Adipocyte (in vitro differentiated cells): ENCODE measurements around the gene TFDP3.

Experiments used
- DNase-seq: peaks from one replicate; pipeline ENCODE4 v3.0.0-alpha.2; 2015; ENCODE audit warnings: low read depth
- H3K27me3 ChIP-seq: replicated peaks from 2 replicates; pipeline ENCODE4 v1.7.0; 2013; ENCODE audit warnings: mild to moderate bottlenecking, low read length, moderate library complexity; ENCODE audit not compliant: control insufficient read depth, insufficient read depth
- H3K36me3 ChIP-seq: 2 replicates; pipeline ENCODE4 v1.7.0; 2013; ENCODE audit warnings: low read length, mild to moderate bottlenecking, moderate library complexity; ENCODE audit not compliant: control insufficient read depth, insufficient read depth, severe bottlenecking
- H3K4me1 ChIP-seq: 2 replicates; pipeline ENCODE4 v1.7.0; 2013; ENCODE audit warnings: mild to moderate bottlenecking, low read length, moderate library complexity; ENCODE audit not compliant: control insufficient read depth, insufficient read depth
- H3K4me3 ChIP-seq: 2 replicates; pipeline ENCODE4 v1.7.0; 2013; ENCODE audit warnings: mild to moderate bottlenecking, low read length, moderate library complexity
- H3K9ac ChIP-seq: 2 replicates; pipeline ENCODE4 v1.7.0; 2013; ENCODE audit warnings: mild to moderate bottlenecking, low read length, moderate library complexity
- H3K9me3 ChIP-seq: 2 replicates; pipeline ENCODE4 v1.7.0; 2013; ENCODE audit warnings: mild to moderate bottlenecking, low read length, moderate library complexity; ENCODE audit not compliant: control insufficient read depth

TFDP3 gene

DNA sequence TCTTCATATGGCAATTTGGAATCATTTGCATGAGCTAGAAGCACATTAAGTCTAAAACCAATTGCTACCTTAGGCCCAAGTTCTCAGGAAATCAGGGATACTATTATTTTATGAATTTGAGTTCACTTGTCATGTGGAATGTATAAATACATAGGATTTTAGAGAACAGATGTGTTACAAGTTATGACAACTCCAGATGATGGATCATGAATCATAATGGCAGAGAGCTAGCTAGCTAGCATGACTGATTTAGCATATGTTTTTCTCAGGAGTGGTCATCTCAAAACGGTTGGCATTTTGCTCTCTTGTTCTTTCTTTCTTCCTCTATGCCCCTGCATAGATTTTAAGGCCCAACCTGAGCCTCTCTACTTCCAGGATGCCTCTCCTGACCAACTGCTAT is 14.2 kb upstream of the TFDP3 start:
- peaks cover 20% of the 10 kb centered on the region for H3K27me3 ChIP-seq
- no peak for DNase-seq
- no peaks in the 10 kb centered on the region for H3K4me1 ChIP-seq
- peaks cover 3% of the 10 kb centered on the region for H3K9me3 ChIP-seq
- H3K36me3 ChIP-seq: no peaks in the 10 kb centered on the region
- no peak overlapping the region for H3K9ac ChIP-seq
- H3K4me3 ChIP-seq: no peak overlapping the region

DNA sequence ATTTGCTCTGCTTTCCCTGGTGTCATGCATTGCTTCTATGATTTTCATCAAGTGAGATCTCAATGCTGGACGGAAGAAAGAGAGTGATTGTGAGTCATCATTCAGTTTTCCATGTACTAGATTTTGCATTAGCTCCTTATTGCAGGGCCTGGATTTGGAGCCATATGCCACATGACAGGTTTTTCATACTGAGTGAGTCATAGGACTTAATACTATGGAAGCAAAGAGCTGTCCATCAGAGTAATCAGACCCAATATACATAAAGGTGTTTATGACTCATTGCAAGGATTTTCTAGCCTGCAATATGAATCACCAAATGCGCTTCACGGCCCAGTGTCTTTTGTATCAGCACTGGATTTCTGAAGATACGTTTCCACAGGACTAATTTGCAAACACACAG is 11.2 kb upstream of the TFDP3 start:
- Histone ChIP-seq H3K9me3 (peaks cover 3% of the 10 kb centered on the region), H3K27me3 (peaks cover 13% of the 10 kb centered on the region), H3K4me1 (no peaks in the 10 kb centered on the region), H3K36me3 (no peaks in the 10 kb centered on the region), H3K4me3 (no peak overlapping the region), H3K9ac (no peak overlapping the region)
- peak; percentile 1 for DNase-seq

DNA sequence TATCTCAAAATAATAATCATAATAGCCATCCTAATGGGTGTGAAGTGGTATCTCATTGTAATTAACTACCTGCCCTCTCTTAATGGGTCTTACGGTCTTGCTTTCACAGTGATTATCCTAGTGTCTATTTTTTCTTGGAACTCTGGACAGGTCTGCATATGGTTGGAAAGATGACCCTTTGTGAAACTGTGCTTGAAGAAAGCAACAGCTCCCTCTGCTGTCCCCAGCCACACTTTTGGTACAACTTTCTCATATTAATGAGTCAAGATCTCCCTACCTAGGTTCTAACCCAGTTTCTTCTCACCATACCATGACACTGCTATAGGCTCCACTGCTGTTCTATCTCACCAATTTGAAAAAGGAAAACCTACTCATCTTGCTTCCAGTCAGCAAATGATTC is 2.4 kb downstream of the TFDP3 start:
- H3K36me3 ChIP-seq: no peaks in the 10 kb centered on the region
- no peak overlapping the region for H3K4me3 ChIP-seq
- H3K9me3 ChIP-seq: no peaks in the 10 kb centered on the region
- peaks cover 18% of the 10 kb centered on the region for H3K4me1 ChIP-seq
- no peak overlapping the region for H3K9ac ChIP-seq
- DNase-seq: peak; percentile 53
- peaks cover 12% of the 10 kb centered on the region for H3K27me3 ChIP-seq

DNA sequence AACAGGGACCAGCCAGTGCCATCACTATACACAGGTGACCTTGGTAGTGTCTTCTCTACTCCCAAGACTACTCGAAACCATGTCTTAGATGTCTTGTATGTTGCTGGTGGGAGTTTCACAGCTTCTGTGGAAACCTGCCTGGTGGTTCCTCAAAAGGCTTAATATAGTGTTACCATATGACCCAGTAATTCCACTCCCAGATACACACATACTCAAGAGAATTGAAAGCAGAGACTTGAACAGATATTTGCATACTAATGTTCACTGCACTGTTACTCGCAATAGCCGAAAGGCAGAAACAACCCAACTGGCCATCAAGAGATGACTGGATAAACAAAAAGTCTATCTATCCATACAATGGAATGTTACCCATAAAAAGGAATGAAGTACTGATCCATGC is 3.1 kb downstream of the TFDP3 start:
- H3K4me1 ChIP-seq: peaks cover 14% of the 10 kb centered on the region
- no peak overlapping the region for H3K9ac ChIP-seq
- no peak for DNase-seq
- H3K9me3 ChIP-seq: no peaks in the 10 kb centered on the region
- H3K36me3 ChIP-seq: no peaks in the 10 kb centered on the region
- H3K4me3 ChIP-seq: no peak overlapping the region
- H3K27me3 ChIP-seq: peaks cover 7% of the 10 kb centered on the region

DNA sequence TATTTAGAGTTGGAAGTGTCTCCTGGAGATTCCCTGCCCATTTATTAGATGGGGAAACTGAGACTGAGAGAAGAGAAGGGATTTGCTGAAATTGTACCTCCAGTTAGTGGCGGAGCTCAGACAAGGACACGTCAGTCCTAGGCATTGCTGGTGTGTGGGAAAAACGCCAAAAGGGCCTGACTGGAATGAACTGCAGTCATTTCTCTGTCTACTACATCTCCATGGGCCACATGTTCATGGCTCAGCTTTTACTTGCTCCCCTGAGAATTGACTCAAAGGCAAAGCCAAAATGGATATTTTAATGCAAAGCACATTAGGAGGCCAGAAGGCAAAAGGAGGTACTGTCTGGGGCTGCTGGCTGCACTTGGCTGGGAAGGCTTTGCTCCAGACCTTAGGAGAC is 3.9 kb downstream of the TFDP3 start:
- Histone ChIP-seq H3K4me3 (no peak overlapping the region), H3K36me3 (no peaks in the 10 kb centered on the region), H3K9me3 (no peaks in the 10 kb centered on the region), H3K4me1 (peaks cover 14% of the 10 kb centered on the region), H3K9ac (no peak overlapping the region), H3K27me3 (peaks cover 3% of the 10 kb centered on the region)
- DNase-seq: no peak

DNA sequence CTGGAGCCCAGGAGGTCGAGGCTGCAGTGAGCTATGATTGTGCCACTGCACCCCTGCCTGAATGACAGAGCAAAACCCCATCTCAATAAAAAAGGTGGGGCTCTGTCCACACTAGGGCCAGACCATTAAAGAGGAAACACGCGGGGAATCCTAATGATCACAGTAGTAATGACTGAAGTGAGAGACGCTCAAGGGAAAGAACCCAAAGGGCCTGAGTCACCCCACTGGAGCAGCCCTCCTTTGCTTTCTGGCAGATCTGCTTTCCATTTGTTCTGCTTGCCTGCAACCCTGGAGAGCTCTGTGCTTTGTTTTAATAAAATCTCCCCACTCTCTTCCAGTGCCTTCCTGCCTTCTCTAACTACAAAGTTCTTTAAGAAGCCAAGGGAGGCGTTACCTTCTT is 5.0 kb downstream of the TFDP3 start:
- Histone ChIP-seq H3K27me3 (peaks cover 3% of the 10 kb centered on the region), H3K9ac (no peak overlapping the region), H3K4me3 (no peak overlapping the region), H3K9me3 (no peaks in the 10 kb centered on the region), H3K36me3 (no peaks in the 10 kb centered on the region), H3K4me1 (peaks cover 14% of the 10 kb centered on the region)
- DNase-seq: peak; percentile 24

DNA sequence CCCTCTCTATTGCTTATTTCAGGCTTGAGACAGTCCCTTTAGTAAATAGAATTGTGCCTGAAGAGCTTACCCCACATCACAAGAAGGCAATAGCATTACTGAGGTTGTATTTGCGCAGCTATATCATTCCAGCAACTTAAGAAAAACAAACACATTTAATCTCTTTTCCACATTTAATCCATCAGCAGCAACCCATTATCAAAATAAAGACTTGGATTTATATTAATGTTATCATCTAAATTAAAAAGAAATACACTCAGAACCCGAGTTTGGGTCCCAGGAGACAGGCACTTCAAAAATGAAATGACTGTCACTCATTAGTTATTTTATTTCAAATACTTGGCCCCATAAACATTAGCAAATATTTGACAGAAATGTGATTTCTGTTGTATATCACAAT is 10.4 kb downstream of the TFDP3 start:
- Histone ChIP-seq H3K4me1 (no peaks in the 10 kb centered on the region), H3K9ac (no peak overlapping the region), H3K9me3 (no peaks in the 10 kb centered on the region), H3K36me3 (no peaks in the 10 kb centered on the region), H3K4me3 (no peak overlapping the region), H3K27me3 (peaks cover 17% of the 10 kb centered on the region)
- no peak for DNase-seq

DNA sequence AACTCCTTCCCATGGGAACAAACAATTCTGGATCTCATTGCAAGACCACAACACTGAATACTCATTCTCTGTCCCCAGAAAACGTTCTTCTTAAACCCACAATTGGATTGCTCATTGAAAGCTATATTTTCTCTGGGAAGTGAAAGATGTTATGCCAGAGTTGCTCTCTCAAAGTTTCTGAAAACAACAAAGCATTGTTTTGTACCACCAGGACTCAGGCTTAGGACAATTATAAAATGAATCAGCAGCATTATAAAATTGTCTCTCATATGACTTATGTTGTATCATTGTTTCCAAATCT is 26.5 kb downstream of the TFDP3 start:
- Histone ChIP-seq H3K36me3 (no peaks in the 10 kb centered on the region), H3K4me1 (no peaks in the 10 kb centered on the region), H3K27me3 (peaks cover 25% of the 10 kb centered on the region), H3K4me3 (no peak overlapping the region), H3K9ac (no peak overlapping the region), H3K9me3 (no peaks in the 10 kb centered on the region)
- DNase-seq: no peak

DNA sequence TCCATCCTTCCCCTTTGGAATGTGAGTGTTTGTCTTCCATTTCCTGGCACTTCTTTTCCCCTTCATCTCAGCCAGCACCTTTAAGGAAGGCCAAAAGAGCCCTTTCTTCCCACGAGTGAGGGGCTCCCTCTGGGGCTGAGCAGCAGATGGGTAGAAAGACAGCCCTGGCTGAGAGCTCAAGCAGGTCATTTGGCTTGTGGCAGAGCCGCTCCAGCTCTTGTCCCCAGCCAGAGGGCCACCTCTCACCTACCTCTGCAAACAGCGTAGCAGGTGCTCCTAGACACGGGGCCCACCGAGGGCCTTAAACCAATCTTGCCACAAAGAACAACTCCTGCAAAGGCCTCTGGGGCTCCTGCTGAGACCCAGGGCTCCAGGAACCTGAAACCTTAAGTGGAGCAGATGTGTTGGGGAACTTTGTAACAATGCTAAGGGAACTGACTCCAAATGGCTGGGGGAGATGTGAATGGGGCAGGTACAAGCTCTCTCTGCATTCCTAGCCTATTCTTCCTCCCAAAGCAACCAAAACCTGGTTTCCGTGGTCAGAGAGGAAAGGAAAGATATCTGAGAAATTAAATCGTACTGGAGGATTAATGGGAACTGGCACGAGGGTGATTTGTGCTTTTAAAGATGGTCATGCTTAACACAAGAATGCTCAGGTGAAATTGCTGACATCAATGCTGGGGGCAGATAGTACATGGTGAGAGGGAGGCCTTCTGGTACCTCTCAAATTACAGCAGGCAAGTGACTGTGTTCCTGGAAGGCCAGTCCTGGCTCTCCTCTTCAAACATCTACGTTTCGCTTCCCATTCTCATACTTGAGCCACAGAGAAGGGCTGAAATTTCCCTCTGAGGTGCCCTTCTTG is 27.0 kb downstream of the TFDP3 start:
- Histone ChIP-seq H3K27me3 (peaks cover 30% of the 10 kb centered on the region), H3K4me3 (no peak overlapping the region), H3K36me3 (no peaks in the 10 kb centered on the region), H3K9me3 (no peaks in the 10 kb centered on the region), H3K9ac (no peak overlapping the region), H3K4me1 (no peaks in the 10 kb centered on the region)
- DNase-seq: no peak

DNA sequence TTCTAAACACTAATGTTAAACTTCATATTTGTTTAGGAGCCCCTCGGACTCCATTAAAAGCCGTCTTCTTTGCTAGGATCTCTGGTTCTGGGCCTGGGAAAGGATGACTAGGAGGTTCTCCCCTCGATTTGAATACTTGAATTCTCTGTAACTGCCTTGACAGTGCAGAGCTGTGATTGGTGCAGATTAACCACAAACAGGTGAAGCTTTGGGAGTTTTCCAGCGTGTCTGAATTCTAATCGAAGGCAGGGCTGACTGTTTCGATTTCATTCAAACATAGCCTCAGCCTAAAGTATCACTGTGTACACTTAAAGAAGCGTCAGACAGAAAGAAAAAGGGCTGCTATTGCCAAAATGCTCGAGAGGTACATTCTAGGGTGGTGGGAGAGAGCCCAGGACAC is 29.0 kb downstream of the TFDP3 start:
- no peak overlapping the region for H3K4me3 ChIP-seq
- H3K36me3 ChIP-seq: no peaks in the 10 kb centered on the region
- no peak overlapping the region for H3K9ac ChIP-seq
- no peak for DNase-seq
- H3K9me3 ChIP-seq: no peaks in the 10 kb centered on the region
- H3K4me1 ChIP-seq: no peaks in the 10 kb centered on the region
- H3K27me3 ChIP-seq: peaks cover 41% of the 10 kb centered on the region

DNA sequence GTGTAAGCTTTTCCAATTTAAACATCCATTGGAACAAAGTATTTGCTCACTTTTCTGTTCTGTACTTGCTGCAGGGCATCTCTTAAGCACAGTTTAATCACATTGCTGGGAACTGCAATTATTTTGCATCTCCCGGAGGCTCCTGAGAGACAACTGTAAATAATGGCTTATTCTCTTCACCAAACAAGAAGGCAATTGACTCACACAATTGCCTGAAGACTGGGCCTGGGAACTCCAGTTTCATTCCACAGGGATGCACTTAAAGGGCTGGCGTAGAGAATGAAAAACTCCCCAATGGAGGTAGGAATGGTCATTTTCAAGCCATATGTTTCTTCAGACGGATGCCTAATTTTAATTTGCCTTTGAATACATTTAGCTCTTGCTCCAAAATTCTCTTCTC is 29.5 kb downstream of the TFDP3 start:
- Histone ChIP-seq H3K4me3 (no peak overlapping the region), H3K36me3 (no peaks in the 10 kb centered on the region), H3K9ac (no peak overlapping the region), H3K27me3 (peaks cover 44% of the 10 kb centered on the region), H3K4me1 (no peaks in the 10 kb centered on the region), H3K9me3 (no peaks in the 10 kb centered on the region)
- DNase-seq: no peak

DNA sequence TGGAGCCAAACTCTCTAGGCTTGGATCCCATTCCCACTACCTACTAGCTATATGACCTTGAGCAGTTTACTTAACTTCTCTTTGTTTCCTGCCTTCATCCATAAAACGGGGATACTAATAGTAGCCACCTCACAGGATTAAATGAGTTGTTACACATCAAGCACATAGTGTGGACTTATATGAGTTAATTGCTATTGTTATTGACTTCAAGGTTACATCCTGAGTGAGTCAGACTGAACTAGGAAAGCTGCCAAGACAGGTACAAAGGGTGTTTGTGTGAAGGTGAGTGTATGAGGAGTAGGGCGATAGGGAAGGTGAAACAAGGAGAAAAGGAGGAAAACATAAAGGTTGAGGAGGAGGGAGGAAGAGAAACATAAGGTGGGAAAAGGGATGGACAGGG is 32.2 kb downstream of the TFDP3 start:
- Histone ChIP-seq H3K4me3 (no peak overlapping the region), H3K9me3 (no peaks in the 10 kb centered on the region), H3K27me3 (peaks cover 47% of the 10 kb centered on the region), H3K9ac (no peak overlapping the region), H3K4me1 (no peaks in the 10 kb centered on the region), H3K36me3 (no peaks in the 10 kb centered on the region)
- DNase-seq: no peak
